GM20000 (cell line): ENCODE measurements around the gene TUBGCP2.

Experiments
- DNase-seq: peaks from one replicate; pipeline ENCODE4 v3.0.0; 2012; ENCODE audit warnings: low spot score
- TF ChIP-seq, protein P1 (sequence below): IDR thresholded peaks from 2 replicates; pipeline ENCODE4 v1.5.1; 2012; ENCODE audit warnings: mild to moderate bottlenecking, control low read depth; ENCODE audit errors: extremely low read depth, missing control alignments

Gene TUBGCP2

GRCh38 chr10:133308421-133309099, at the start of gene TUBGCP2, which contains the start of gene ZNF511:
TUBGCP2 (minus strand) TSS chr10:133308872; CDS start chr10:133302941, 5,931 bp downstream.
ZNF511 (plus strand) TSS chr10:133308914; CDS start chr10:133308944, 30 bp downstream.
- TF ChIP-seq, protein P1, sequence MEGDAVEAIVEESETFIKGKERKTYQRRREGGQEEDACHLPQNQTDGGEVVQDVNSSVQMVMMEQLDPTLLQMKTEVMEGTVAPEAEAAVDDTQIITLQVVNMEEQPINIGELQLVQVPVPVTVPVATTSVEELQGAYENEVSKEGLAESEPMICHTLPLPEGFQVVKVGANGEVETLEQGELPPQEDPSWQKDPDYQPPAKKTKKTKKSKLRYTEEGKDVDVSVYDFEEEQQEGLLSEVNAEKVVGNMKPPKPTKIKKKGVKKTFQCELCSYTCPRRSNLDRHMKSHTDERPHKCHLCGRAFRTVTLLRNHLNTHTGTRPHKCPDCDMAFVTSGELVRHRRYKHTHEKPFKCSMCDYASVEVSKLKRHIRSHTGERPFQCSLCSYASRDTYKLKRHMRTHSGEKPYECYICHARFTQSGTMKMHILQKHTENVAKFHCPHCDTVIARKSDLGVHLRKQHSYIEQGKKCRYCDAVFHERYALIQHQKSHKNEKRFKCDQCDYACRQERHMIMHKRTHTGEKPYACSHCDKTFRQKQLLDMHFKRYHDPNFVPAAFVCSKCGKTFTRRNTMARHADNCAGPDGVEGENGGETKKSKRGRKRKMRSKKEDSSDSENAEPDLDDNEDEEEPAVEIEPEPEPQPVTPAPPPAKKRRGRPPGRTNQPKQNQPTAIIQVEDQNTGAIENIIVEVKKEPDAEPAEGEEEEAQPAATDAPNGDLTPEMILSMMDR = no peak
- DNase-seq = peak; percentile 95

DNA sequence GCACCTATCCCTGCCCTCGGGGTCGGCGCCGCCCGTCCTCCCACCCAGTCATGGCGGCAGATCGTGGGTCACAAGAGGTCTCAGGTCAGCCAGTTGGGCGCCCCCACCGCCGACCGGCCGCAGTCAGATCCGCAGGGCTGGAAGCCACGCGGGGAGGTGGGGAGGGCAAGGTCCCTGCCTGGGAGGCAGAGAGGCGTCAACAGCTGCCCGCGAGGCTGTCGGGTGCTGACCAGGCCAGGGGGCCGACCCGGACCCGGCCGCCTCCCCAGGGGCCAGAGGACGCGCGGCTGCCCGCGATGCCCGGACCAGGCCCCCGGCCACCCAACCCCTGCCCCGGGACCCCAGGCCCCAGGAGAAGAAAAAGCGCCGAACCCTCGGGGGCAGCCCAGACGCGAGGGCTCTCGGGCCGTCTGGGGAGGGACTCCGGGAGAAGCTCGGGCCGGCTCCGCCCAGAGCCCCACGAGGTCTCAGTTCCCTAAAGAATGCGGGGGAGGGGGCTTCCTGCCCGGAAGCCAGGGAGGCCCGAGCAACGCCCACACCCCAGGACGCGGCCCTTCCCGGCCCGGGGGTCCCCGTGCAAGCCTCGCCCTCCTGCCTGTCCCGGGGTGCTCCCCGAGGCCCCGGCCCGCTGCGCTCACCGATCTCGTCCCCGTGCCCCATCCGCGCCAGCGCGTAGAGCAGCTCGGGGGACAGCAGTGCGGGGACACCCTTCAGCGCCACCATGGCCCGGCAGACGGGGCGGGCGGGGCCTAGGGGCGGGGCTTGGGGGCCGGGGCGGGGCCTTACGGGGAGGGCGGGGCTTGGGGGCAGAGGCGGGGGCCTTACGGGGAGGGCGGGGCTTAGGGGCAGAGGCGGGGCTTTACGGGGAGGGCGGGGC, 48.9 kb upstream of the TUBGCP2 start, which contains the start of gene FUOM:
Gene FUOM (minus strand): TSS at position 735 of the 877 bp plus-strand sequence. CDS start 12 bp downstream, at position 723.
- TF ChIP-seq, protein P1 = no peak
- peak; percentile 99 for DNase-seq

- TF ChIP-seq, protein P1 = no peak
- no peak for DNase-seq
Observed at GRCh38 chr10:133356549-133357284, 48.0 kb upstream of the TUBGCP2 start.

DNA sequence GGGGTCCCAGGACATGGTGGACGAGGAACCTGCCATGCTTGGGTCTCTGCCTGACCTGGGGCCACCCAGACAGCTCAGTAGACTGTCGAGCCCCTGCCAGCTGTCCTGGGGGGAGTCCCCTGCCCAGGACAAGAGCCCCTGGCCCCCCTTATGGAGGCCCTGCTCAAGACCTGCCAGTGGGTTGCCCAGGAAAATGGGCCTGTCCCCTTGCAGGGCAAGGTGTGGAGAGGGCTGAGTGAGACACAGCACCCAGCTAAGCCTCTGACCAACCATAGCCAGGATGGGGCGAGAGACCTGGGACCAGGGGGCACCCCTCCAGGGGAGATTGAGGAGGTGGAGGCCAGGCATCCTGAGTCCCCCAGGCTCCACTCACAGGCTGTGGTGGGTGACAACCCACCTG, 47.3 kb upstream of the TUBGCP2 start:
- TF ChIP-seq, protein P1 = no peak
- no peak for DNase-seq

DNA sequence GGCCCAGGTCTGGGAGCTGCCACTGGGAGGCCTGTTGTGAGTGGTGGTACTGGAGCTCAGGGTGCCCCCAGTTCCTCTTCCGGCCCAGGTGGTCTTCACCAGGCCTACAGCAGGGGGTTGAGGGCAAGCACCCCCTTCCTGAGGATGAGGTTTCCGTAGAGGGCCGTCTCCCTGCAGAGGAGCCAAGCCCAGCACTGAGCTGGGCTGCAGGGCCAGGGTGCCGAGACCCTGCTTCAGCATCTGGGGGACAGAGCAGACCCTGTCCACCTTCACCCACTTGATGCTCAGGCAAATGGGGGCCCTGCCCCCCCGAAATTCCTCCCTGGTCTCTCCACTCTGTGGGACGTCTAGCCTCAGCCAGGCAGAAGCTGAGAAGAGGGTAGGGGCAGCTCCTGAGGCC, 46.6 kb upstream of the TUBGCP2 start:
- DNase-seq = no peak
- TF ChIP-seq, protein P1 = no peak

- TF ChIP-seq, protein P1 = no peak
- no peak for DNase-seq
Observed at GRCh38 chr10:133354672-133355240, 46.1 kb upstream of the TUBGCP2 start.
